CD4-positive, alpha-beta T cell treated with Interferon gamma for 1 hour (primary cell): ENCODE measurements around the gene THBD.
A peak's percentile ranks its signal among the peaks of the same experiment; 100 is the strongest.

ENCODE experiments used
- DNase-seq: peaks from one replicate; pipeline ENCODE4 v3.0.0-alpha.2; 2020

The THBD gene, protein sequence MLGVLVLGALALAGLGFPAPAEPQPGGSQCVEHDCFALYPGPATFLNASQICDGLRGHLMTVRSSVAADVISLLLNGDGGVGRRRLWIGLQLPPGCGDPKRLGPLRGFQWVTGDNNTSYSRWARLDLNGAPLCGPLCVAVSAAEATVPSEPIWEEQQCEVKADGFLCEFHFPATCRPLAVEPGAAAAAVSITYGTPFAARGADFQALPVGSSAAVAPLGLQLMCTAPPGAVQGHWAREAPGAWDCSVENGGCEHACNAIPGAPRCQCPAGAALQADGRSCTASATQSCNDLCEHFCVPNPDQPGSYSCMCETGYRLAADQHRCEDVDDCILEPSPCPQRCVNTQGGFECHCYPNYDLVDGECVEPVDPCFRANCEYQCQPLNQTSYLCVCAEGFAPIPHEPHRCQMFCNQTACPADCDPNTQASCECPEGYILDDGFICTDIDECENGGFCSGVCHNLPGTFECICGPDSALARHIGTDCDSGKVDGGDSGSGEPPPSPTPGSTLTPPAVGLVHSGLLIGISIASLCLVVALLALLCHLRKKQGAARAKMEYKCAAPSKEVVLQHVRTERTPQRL

DNA sequence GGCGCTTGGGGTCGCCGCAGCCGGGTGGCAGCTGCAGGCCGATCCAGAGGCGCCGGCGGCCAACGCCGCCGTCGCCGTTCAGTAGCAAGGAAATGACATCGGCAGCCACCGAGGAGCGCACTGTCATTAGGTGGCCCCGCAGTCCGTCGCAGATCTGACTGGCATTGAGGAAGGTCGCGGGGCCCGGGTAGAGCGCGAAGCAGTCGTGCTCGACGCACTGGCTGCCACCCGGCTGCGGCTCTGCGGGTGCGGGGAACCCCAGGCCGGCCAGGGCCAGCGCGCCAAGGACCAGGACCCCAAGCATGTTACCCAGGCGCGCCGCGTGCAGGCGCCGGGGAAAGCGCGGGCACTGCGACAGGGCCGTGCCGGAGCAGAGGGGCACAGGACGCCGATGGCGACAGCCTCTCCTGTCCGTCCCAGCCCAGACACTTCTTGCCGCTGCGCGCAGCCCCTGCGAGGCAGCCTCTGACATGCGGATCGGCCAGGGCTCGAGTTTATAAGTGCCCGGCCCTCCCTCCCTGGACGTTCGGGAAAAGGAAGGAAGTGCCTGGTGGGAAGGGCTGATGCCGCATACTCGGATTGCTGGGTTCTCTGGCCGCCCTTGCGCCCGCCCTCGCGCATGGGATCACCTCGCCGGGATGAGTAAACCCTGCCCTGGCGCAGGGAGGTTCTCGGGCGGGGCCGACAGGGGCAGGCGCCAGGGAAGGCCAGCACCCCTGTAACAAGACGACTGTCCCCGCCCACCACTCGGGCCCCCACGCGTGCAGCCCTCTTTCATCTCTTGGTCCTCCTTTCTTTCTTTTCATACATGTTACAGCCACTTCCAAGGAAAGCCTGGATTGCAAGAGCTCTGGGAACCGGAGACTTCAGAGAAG lies at the start of gene THBD:
Gene THBD, minus strand, starts transcription at position 472 of the 875 bp plus-strand sequence. Its CDS starts 168 bp downstream, at position 304.
- peak; percentile 13 for DNase-seq

DNA sequence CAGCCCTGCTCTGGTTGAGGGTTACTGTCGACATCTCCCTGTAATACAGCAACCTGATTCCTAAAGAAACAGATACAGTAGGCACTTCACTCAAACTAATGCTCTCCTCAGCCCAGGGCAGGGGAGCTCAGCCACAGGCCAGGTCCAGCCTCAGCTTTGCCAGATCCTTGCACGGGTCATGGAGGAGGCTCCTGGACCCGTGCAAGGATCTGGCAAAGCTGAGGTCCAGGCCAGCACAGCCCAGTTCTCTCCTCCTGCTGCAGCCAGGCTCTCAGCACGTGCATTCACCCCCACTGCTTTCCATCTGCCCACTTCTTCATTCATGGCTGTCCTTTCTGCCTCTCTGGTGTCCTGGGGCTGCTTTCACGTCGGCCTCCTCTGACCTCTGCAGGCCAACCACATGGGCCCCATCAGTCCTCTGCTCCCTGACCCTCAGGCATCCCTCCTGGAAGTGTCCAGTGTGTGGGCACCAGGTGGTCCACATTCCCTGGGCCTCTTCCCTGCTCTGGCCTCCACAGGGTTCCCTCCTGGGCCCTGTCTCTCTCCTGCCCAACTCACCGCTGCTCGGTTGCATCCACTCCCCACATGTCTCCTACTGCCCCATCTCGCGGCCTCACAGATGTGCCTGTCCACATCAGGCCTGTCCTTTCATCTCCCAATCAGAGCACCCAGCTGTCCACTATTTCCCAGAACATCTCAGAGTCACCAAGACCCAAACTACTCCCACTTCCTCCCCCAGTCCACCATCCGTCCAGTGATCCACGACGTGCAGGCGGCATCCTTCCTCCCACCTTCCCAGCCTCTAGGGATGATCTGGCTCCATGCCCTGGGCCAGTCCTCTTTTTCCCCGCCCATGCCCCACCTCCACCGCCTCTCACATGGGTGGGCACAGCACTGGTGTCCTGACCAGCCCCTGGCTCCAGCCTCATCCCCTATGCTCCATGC lies 48.4 kb upstream of the THBD start:
- no peak for DNase-seq

DNA sequence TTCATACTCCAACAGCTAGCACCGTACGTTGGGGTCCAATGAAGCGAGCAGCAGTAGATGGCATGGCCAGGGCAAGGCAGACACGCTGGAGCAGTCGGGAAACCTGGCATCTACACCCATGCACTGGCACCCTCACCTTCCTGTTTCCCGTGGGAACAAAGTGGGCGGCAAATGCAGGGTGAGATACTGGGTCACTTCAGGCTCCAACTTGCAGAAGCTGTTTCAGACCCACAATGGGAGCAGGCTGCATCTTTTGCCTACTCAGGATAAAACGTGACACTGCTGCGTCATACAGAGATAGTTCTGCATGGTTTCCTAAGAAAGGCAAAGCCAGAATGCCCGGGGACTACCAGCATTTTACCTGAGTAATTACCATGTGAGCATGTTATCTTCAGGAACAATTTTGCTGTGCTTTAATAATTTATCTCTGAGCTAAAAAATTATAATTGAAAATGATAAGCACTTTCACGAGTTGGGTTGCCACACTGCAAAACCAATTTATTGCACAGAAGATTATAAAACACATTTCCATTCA lies 47.6 kb upstream of the THBD start:
- DNase-seq, result no peak

DNA sequence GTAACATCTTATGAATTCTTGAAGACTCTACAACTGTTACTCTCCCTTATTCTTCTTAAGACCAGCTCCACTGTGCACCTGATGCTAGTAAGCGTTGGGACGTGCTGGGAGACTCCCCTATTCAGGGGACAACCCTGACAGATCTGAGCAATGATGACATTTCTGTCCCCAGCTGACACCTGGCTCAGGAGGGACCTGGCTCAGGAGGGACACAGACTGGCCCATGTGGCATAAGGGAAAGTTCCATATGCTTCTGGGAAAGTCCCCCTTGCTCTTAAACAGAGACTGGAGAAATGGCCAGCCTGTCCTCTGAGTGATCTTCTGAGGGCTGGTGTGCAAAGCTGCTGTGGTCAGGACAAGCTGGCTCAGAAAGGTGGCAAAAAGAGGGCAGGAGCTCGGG lies 46.6 kb upstream of the THBD start:
- no peak for DNase-seq

DNA sequence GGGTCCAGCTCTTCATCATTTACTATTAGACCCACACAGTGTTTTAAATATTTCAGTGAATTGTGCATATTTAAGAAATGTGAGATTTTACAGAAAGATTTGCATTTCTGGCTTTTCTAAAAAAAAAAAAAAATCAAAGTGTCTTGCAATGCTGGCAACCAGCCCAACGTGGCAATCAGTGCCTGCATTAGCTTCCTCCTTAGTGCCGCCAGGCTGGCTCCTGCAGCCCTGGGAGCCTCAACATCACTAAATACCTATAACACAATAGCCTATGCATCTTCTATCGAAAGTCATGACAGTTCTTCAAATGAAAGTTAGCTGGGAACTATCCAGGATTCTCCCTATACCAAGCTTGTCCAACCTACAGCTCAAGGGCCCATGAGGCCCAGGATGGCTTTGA lies 46.0 kb upstream of the THBD start:
- no peak for DNase-seq

DNA sequence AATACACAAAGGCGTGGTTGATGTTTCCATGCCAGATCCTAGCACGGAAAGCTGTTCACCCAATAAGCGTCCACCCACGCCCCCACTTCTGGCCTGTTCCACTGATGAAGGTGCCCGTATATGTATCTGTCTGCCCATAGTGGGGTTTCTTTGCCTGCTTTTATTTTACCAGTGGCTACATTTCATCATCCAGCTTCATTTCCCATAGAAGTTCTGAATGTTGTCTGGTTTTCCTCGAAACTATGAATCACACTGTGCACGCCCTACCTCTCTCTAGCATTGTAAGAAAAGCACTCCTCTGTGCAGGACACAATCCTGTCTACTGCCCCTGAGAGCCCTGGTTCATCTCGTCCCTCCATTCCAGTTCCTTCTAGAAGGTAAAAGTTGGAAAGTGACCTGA lies 45.5 kb upstream of the THBD start:
- no peak for DNase-seq

DNA sequence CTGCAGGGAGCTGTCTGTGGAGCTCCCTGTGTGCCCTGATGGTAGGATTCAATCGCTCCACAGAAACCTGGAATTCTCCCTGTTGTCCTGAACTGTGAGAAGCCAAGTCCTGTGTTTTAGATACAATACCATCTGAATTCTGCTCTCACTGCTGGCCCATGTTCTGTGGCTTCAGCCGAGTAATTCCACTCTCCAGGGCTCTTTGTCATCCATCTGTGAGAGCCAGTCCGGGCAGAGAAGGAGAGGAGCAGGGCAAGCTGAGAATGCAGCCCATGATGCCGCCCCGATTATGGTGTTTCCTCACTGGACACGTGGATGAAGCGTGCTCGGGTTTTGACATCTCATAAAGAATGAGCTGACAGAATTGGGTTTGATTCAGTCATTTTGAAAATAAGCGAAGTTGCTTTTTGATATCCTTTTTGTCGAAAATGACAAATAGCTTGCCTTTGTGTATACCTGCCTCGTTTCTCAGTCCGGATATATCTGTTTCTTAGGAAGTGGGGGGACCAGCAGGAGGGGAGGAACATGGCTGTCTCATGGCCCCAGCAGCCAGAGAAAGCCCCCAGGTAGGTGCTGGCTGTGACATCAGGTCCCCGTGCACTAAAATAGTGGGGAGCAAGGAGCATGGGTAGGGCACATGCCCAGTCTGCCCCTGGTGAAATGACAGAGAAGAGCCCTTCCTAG lies 44.9 kb upstream of the THBD start:
- DNase-seq, result no peak

DNA sequence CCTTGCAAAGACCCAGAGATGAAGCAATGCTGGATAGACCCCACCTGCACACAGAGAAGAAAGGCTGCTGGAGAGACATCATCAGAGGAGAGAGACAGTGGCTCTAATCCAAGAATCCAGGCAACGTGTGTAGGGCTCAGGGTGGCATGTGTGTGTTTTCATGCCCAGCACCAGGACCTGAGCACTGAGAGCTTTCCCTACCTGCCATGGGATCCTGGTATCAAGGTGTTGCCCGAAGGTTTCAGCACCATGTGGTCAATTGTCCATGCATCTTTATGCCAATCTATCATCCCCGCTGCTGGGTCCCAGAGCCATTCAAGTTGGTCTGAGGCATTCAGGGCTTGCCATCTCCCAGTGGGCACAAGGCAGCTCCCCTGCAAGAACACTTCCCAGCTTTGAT lies 44.1 kb upstream of the THBD start:
- no peak for DNase-seq

DNA sequence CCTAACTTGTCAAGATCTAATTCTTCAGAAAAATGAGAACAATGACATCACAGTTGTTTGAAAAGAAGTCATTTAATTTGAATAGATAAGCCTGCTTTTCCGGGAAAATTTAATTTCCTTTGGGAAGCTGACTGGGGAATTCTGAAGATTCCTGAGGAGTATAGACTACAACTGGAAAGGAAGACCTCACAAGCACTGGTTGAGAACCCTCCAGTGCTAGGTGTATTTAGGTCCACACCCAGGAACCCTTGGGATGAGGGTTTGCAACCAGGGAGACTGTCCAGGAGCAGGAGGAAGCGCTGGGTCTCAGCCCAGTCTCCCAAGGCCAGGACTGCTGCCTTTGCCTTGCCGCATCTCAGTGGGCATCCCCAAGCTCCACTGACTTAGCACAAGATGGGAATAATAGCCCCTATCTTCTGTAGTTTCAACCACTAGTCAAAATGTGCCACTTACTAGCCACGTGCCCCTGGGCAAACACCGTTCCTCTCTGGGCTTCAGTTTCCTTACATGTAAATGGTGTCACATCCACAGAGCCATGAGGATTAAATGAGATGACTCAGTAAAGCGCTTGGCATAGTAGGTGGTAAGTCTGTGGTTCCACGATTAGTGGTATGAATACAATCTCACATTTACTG lies 43.5 kb upstream of the THBD start:
- DNase-seq, result no peak

DNA sequence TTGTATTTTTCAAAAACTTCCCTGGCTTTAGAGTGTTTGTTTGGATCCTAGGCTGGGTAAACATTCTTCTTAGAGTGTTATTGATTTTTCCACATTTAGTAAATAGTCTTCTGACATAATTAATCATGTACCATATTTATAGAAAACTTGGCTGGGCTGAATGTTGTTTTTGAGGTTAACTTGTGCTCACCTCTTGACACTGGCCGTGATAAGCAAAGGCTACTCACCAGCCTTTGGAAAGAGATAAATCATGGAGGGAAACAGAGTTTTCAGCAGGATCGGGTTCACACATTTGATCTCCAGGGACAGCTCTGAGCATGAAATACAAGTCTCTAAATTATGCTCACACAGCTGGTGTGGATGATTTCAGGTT lies 42.9 kb upstream of the THBD start:
- no peak for DNase-seq

DNA sequence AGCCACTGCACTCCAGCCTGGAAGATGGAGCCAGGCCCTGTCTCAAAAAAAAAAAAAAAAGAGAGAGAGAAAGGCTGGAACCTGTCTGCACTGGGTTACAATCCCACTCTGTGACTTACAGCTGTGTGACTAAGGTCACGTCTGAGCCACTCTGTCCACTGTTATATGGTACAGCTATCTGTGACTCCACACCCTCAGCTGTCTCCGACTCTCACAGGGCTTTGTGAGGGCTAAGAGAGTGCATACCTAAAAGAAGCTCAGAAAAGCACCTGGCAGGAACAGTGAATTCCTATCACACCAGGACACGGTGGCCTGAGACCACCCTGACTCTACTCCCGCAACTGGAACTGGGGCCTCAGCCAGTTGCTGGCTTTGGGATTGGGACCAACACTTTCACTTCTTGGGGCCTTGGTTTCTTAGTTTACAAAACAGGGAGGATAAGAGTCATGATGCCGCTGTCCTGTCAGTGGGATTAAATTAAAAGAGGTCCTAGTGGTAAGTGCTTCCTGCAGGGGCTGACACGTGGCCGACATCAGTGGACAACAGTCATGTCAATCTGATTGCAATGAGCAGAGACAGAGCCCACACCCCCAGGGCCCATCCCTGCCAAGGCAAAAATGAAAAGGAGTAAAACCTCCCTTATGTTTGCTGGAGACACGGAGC lies 42.4 kb upstream of the THBD start:
- DNase-seq, result no peak

DNA sequence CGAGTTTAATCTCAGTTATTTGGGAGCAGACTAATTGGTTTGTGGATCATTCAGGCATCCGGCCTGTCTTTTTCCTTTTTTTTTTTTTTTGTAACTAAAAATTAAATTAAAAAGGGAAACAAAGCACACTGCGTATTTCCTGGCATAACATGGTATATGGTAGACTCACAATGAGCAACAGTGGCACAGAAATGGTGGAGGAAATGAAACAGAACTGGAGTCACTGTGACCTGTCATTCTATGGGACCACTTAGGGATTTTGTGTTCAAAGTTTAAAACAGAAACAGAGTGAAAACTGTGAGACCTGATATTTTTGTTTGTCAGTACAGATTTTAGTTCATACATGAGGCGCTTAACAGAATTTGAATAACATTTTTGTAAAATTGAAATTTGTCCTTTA lies 41.4 kb upstream of the THBD start:
- no peak for DNase-seq

DNA sequence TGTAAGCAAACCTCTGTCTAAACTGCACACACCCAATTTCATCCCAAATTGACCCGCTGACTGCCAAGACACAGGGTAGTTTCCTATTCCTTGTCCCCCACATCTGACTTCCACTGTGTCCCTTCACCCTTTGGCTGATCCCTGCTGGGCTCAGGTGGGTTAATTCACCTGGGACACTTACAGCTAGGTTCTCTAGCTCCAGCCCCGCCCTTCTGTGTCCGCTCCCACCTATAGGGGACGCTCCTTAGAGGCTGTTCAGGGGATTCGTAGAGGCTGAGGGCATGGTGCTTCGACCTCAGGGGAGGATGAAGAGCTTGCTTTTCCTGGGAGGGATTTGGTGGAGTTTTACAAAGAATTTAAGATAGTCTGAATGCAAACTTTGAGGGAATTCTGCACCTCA lies 40.7 kb upstream of the THBD start:
- DNase-seq, result no peak

DNA sequence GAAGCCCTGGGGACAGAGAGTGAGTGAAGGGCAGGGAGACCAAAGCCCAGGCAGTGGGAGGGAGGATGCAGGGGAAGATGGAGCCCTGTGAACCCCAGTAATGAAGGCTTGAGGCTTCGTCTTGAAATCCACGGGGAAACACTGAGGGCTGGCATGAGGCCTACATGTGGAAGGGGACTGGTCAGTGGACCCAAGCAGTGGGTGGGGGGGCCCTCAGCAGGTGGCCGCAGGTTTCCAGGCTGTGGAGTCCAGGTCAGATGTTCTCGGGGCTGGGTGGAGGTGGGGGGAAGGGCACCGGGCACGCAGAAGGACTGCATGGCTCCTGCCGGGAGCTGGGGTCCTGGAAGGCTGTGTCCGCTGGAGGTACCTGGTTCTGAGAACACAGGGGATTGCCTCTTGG lies 39.4 kb upstream of the THBD start:
- no peak for DNase-seq

DNA sequence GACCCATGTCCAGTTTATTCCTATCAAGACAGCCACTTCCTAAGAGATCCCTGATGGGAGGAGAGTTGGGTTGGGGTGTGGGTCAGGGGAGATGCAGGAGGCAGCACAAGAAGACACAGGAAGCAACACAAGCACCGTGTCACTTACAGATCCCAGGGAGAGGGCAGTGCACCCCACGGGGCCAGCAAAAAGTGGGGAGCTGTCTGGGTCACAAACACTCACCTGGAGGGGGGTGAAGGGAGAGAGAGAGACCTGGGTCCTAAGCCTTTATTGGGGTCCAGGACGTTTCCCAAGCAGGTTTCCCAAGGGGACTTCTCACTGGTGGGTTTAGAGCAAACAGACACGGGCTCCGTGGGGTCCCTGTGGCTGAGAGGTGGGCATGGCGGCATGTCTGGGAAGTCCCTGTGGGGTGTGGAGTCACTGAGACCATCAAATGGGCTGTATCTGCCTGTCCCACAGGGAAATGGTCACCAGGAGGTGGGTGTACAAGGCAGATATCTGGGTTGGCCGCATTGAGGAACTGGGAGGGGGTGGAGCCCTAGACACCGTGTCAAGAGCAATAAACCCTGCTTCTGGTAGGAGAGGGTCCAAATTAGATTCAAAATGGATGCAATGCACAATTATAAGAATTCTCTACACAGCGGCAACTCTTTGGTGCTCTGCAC lies 38.2 kb upstream of the THBD start:
- peak; percentile 34 for DNase-seq

DNA sequence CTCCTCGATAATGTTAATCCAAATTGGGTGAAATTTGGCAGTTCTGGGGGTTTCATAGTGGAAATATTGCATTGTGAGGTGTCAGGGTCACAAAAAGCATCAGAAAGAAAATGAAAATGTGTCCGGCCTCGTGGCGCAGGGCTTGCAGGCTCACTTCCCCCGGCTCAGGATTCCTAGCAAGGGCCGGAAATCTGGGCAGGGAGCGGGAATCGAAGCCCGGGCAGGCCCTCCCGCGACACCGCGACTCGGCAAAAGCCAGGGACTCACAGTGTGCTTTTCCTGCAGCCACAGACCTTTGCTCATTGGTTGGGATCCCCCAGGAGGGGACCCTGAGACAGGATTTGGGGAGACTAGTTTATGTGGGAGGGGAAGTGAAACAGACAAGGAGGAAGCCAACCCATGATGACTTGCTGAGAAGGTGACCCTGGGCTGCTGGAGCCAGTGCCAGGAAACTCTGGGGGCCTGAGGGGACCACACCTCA lies 37.5 kb upstream of the THBD start:
- DNase-seq, result peak; percentile 54

DNA sequence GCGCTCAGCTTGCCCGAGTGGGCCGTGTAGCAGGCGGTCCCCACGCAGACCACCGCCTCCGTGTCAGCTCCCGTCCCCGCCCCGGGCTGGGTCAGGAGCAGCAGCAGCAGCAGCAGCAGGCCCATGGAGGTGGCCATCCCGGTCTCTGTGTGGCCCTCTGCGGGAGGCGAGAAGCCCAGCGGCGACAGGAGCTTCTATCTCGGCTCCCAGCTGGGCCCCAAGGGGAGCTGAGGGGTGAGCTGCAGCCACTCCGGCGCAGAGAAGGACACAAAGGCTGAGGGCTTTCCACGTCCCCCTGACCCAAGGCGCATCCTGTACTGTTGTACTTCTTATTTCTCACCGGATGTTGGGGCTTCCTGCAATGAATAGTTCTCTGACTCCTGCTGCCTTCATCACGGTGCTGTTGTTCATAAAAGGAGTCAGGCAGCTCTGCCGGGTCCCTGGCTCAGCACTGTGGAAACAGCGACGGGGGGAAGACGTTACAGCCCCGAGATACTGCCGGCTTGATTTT lies 36.6 kb upstream of the THBD start, which contains the start of gene CD93:
Gene CD93, minus strand, starts transcription at position 269 of the 511 bp plus-strand sequence. Its CDS starts 132 bp downstream, at position 137.
- DNase-seq, result peak; percentile 51

DNA sequence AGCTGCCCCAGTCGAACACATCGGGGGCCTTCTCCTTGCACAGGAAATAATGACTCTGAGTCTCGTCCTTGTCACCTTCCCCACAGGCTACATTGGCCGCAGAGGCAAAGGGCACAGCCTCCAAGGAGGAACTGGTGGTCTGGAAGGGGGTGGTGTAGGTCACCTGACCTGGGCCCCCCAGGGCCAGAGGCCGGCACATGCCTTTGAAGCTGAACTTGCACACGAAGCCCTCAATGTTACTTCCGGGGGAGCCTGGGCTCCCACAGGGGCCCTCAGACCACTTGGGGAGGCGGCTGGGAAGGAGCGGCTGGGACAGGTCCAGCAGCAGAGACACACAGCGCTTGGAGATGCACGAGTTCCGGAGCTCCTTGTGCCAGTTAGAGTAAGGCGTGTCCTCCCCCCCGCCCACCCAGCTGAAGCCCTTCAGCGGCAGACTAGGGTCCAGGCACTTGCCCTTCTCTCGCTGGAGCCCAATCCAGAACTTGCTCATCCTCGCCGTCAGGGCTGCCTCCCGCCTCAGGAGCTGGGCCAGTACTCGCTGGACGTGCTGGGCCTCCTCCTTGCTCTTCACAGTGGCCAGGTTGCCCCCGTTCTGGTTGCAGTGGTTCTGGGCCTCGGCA lies 36.1 kb upstream of the THBD start:
- no peak for DNase-seq

DNA sequence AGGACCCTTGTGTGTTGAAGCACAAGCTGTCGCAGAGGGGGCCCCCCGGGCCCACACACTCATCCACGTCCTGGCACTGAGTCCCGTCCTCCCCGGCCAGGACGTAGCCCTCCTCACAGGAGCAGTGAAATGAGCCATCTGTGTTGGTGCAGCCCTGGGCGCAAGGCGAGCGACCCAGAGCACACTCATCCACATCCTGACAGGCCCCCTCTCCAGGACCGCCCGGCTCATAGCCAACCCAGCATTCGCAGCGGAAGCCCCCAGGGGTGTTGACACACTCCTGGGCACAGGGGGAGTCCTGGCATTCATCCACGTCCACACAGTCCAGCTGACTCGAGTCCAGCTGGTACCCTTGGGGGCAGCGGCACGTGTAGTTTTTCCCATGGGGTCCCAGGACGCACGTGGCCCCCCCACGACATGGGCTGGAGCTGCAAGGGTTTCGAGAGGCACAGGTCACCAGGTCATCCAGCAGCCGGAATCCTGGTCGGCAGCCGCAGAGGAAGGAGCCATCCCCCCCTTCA lies 35.4 kb upstream of the THBD start:
- no peak for DNase-seq
